PC-3 (cell line): ENCODE results near the gene SPESP1.

Experiments
- CTCF ChIP-seq: fragments of 300-600 bp; sonication (generic); conservative IDR thresholded peaks from 2 replicates; pipeline ENCODE4 v1.5.1; 2017; ENCODE audit warnings: antibody characterized with exemption, low read depth, mild to moderate bottlenecking, low read length
- EZH2 ChIP-seq: fragments of 300-600 bp; sonication (generic); IDR thresholded peaks from one replicate; pipeline ENCODE4 v1.6.1; 2017; ENCODE audit warnings: antibody characterized with exemption, mild to moderate bottlenecking, low read length; ENCODE audit not compliant: unreplicated experiment

DNA sequence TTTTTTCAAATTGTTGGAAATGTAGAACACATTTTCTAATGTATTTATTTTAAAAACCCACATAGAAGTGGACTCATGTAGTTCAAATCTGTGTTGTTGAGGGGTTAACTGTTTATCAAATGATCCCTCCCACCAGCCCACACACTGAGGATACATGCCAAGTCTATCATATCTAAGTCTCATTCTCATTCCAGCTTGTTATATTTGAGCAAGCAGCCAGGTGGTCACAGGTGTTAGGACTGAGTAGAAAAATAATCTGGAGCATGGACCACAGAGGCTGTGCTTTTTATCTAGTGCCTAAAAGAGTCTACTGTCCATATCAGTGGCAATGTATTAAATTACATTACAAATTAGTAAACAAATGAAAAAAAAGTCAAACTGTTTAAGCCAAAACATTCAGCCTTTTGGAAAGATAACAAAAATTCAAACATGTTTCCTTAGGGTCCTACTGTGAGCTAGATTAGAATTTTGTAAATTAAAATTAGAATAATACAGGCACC lies 20.7 kb upstream of the SPESP1 start:
- TF ChIP-seq EZH2 = no peak
- TF ChIP-seq CTCF = no peak
